ENCODE results near the gene TMEM170B.
A peak's percentile ranks its signal among the peaks of the same experiment; 100 is the strongest.

Gene TMEM170B

GRCh38 chr6:11525468-11526155 is 11.9 kb upstream of the TMEM170B start:
- H2AFZ ChIP-seq (ENCODE audit: low read length): peak overlapping the region; percentile 30

GRCh38 chr6:11526156-11526505 is 11.4 kb upstream of the TMEM170B start:
- Histone ChIP-seq H3K9me2 (replicated peaks; ENCODE audit: low read depth, low read length) (no peaks in the 10 kb centered on the region), H2AFZ (ENCODE audit: low read length) (no peak overlapping the region), H3K4me1 (ENCODE audit: insufficient read depth, low read length, poor library complexity, severe bottlenecking) (peaks cover 7% of the 10 kb centered on the region), H3K79me2 (ENCODE audit: insufficient read depth, low read length) (no peaks in the 10 kb centered on the region), H4K20me1 (ENCODE audit: insufficient read depth, low read length, poor library complexity, severe bottlenecking) (no peaks in the 10 kb centered on the region), H3K4me3 (ENCODE audit: low read length, poor library complexity, severe bottlenecking) (no peak overlapping the region), H3K36me3 (ENCODE audit: insufficient read depth, low read length) (no peaks in the 10 kb centered on the region), H3K27me3 (ENCODE audit: insufficient read depth, low read length, poor library complexity, severe bottlenecking) (no peaks in the 10 kb centered on the region), H3F3A (ENCODE audit: low read depth) (no peaks in the 10 kb centered on the region), H3K9ac (ENCODE audit: low read depth, low read length, poor library complexity, severe bottlenecking) (no peak overlapping the region), H3K4me2 (ENCODE audit: low read depth, low read length, poor library complexity, severe bottlenecking) (no peak overlapping the region), H3K9me3 (ENCODE audit: insufficient read depth, low read depth, low read length) (no peaks in the 10 kb centered on the region)
- no peak for TF ChIP-seq EZH2phosphoT487 (IDR thresholded peaks at IDR 0.05; ENCODE audit: borderline replicate concordance)
- no peak for TF ChIP-seq CTCF (conservative IDR thresholded peaks at IDR 0.05; ENCODE audit: low read length)

More at GRCh38 chr6:11525468-11526155, 11.9 kb upstream of the TMEM170B start:
- Histone ChIP-seq H3K9ac (ENCODE audit: low read depth, low read length, poor library complexity, severe bottlenecking) (no peak overlapping the region), H3F3A (ENCODE audit: low read depth) (no peaks in the 10 kb centered on the region), H4K20me1 (ENCODE audit: insufficient read depth, low read length, poor library complexity, severe bottlenecking) (no peaks in the 10 kb centered on the region), H3K4me3 (ENCODE audit: low read length, poor library complexity, severe bottlenecking) (no peak overlapping the region), H3K36me3 (ENCODE audit: insufficient read depth, low read length) (no peaks in the 10 kb centered on the region), H3K4me1 (ENCODE audit: insufficient read depth, low read length, poor library complexity, severe bottlenecking) (peaks cover 7% of the 10 kb centered on the region), H3K27me3 (ENCODE audit: insufficient read depth, low read length, poor library complexity, severe bottlenecking) (no peaks in the 10 kb centered on the region), H3K9me2 (replicated peaks; ENCODE audit: low read depth, low read length) (no peaks in the 10 kb centered on the region), H3K4me2 (ENCODE audit: low read depth, low read length, poor library complexity, severe bottlenecking) (no peak overlapping the region), H3K79me2 (ENCODE audit: insufficient read depth, low read length) (no peaks in the 10 kb centered on the region), H3K9me3 (ENCODE audit: insufficient read depth, low read depth, low read length) (no peaks in the 10 kb centered on the region)
- no peak for TF ChIP-seq CTCF (conservative IDR thresholded peaks at IDR 0.05; ENCODE audit: low read length)
- TF ChIP-seq EZH2phosphoT487 (IDR thresholded peaks at IDR 0.05; ENCODE audit: borderline replicate concordance): no peak

GRCh38 chr6:11527274-11527870 is 10.2 kb upstream of the TMEM170B start:
- no peaks in the 10 kb centered on the region for H3K36me3 ChIP-seq (ENCODE audit: insufficient read depth, low read length)
- H4K20me1 ChIP-seq (ENCODE audit: insufficient read depth, low read length, poor library complexity, severe bottlenecking): no peaks in the 10 kb centered on the region
- H3F3A ChIP-seq (ENCODE audit: low read depth): no peaks in the 10 kb centered on the region
- no peaks in the 10 kb centered on the region for H3K9me3 ChIP-seq (ENCODE audit: insufficient read depth, low read depth, low read length)
- H3K4me1 ChIP-seq (ENCODE audit: insufficient read depth, low read length, poor library complexity, severe bottlenecking): peaks cover 7% of the 10 kb centered on the region
- H3K27me3 ChIP-seq (ENCODE audit: insufficient read depth, low read length, poor library complexity, severe bottlenecking): no peaks in the 10 kb centered on the region
- H3K79me2 ChIP-seq (ENCODE audit: insufficient read depth, low read length): no peaks in the 10 kb centered on the region
- TF ChIP-seq EZH2phosphoT487 (IDR thresholded peaks at IDR 0.05; ENCODE audit: borderline replicate concordance) (no peak), CTCF (conservative IDR thresholded peaks at IDR 0.05; ENCODE audit: low read length) (no peak)
- no peak overlapping the region for H3K4me3 ChIP-seq (ENCODE audit: low read length, poor library complexity, severe bottlenecking)
- H3K9me2 ChIP-seq (replicated peaks; ENCODE audit: low read depth, low read length): no peaks in the 10 kb centered on the region
- no peak overlapping the region for H2AFZ ChIP-seq (ENCODE audit: low read length)
- H3K4me2 ChIP-seq (ENCODE audit: low read depth, low read length, poor library complexity, severe bottlenecking): no peak overlapping the region
- no peak overlapping the region for H3K9ac ChIP-seq (ENCODE audit: low read depth, low read length, poor library complexity, severe bottlenecking)

All from Loucy (cell line).